AG09309 (cell line): Measurements from ENCODE around the gene EYS.

Experiments used
- DNase-seq: peaks from one replicate; pipeline ENCODE4 v3.0.0-alpha.2; 2010; ENCODE audit warnings: low read depth
- H3K4me3 ChIP-seq: 2 replicates; pipeline ENCODE4 v1.5.1; 2011; ENCODE audit warnings: mild to moderate bottlenecking, low read depth, low read length, moderate library complexity; ENCODE audit not compliant: control insufficient read depth
- TF ChIP-seq, protein P1 (sequence below): IDR thresholded peaks from 2 replicates; pipeline ENCODE4 v1.5.1; 2011; ENCODE audit warnings: mild to moderate bottlenecking, low read depth, low read length, inconsistent platforms; ENCODE audit not compliant: insufficient read depth, control insufficient read depth; ENCODE audit errors: missing control alignments

EYS gene

DNA sequence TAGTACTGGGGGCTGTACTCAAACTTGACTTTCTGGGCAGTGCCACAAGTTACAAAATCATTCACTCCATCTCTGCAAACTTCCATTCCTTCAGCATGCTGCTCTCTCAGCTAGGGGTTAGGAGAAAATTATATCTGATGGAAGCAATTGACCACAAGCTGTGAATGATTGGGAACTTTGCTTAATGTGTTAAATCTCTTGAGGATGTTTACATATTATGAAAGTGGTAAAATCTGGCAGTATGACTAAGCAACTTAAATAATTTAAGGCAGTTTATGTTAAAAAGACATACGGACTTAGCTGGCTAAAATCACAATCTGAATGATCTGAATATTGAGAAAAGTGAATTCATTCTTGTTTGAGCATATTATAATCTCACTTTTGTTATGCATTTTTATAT is 1656.4 kb downstream of the EYS start:
- DNase-seq = no peak
- H3K4me3 ChIP-seq = no peak overlapping the region
- TF ChIP-seq, protein P1, sequence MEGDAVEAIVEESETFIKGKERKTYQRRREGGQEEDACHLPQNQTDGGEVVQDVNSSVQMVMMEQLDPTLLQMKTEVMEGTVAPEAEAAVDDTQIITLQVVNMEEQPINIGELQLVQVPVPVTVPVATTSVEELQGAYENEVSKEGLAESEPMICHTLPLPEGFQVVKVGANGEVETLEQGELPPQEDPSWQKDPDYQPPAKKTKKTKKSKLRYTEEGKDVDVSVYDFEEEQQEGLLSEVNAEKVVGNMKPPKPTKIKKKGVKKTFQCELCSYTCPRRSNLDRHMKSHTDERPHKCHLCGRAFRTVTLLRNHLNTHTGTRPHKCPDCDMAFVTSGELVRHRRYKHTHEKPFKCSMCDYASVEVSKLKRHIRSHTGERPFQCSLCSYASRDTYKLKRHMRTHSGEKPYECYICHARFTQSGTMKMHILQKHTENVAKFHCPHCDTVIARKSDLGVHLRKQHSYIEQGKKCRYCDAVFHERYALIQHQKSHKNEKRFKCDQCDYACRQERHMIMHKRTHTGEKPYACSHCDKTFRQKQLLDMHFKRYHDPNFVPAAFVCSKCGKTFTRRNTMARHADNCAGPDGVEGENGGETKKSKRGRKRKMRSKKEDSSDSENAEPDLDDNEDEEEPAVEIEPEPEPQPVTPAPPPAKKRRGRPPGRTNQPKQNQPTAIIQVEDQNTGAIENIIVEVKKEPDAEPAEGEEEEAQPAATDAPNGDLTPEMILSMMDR = no peak

DNA sequence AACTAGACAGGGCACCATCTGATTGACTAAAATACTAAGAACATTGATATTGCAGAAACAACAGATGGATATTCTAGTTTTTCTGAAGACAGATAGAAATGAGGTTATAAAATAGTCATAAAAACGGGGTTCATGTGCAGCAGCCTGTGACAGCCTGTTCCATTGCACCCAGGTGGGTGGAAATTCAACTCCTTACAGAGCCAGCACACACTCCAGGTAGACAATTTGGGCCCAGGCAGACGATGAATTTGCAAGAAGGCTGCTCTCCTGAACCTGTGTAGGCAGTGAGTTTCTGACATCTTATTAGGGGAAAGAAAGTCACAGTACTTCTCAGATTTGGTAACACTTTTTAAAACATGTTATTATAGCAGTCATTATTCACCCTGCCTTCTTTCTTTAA is 1657.3 kb downstream of the EYS start:
- TF ChIP-seq, protein P1 = no peak
- H3K4me3 ChIP-seq = no peak overlapping the region
- DNase-seq = no peak

DNA sequence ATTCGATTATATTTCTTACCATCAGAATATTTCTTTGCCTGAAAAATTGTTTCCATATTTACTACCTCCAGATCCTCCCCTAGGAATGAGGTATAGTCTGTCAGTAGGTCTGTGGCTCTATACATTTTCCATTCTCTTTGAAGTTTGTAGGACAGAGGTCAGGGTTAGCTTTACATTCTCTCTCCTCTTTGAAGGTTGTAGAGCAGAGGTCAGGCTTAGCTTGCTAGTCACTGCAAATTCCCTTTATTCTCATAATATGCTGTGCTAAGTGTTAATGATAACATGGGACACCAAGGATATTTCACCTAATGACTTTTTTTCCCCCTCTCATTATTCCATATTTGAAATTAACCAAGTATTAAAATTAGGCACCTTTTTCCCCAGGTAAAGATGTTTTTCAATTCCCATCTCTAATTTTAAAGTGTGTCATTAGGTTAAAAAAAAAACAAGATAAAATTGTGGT is 1660.2 kb downstream of the EYS start:
- TF ChIP-seq, protein P1 = no peak
- no peak overlapping the region for H3K4me3 ChIP-seq
- no peak for DNase-seq

DNA sequence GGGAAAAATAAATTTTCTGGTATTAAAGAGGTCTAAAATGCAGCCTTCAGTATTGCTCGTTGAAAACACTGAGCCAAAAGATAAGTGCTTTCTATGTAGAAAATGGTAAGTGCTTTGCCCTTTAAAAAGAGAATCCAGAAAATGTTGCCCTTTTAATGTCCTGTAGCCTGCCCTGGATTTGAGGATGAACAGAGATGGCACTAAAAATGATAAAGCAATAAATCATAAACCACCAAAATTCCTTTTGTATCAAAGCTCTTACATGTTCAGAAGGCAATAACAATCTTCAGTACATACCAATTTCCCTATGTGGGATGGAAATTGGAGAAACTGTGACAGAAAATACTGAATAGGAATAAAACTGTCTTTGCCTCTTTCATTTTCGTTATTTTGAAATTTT is 1665.7 kb downstream of the EYS start:
- H3K4me3 ChIP-seq = no peak overlapping the region
- TF ChIP-seq, protein P1 = no peak
- no peak for DNase-seq

DNA sequence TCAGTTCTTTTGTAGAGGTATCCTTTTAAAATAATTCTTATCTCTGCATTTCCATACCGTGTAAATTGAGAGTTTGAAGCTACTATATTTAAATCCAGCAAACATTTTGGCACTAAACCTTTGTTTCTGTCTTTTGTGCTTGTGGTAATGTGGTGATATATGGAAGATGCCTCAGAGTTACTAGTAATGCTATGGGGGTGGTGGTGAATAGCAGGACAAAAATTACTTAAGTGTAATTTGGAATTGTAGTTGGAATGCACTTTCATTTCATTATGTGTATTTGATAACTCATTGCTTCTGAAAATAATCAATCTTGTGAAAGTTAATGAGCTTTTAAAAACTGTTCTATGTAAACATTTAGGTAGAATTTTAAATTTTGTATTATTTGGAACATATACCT is 1666.9 kb downstream of the EYS start:
- TF ChIP-seq, protein P1 = no peak
- no peak overlapping the region for H3K4me3 ChIP-seq

DNA sequence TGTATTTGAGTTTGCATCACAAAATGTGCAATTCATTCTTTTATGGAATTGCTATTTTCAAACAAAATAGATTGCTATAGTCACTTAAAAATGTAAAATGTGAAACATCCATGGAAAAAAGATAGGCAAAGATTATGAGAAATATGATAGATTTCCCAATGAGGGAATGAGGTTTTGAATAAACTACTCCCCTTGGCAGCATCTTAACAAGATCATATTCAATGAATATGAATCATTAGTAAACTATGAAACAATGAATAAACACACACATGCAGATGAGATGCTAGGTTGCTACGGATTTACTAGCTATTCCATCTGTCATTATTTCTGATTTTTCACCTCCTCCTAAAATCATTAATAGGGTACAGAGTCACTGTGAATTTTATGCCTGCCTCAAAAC is 1669.6 kb downstream of the EYS start:
- no peak for DNase-seq
- TF ChIP-seq, protein P1 = no peak

More for the DNA sequence above, 1666.9 kb downstream of the EYS start:
- DNase-seq = no peak

More for the DNA sequence above, 1669.6 kb downstream of the EYS start:
- no peak overlapping the region for H3K4me3 ChIP-seq
